RWPE2 (cell line): ENCODE results near the gene PSME4.
"Not testable (repeated sequence)": the region's sequence is repeated elsewhere in the genome, so short reads cannot be mapped to it uniquely, and the experiment has no call there.

ENCODE experiments used
- ATAC-seq: fragments of 200-7000 bp; cut with Tn5 transposase; 3 replicates; pipeline ENCODE4 v1.9.1; 2021; ENCODE audit warnings: low read depth
- DNase-seq: peaks from one replicate; pipeline ENCODE4 v3.0.0-alpha.2; 2020; ENCODE audit warnings: low spot score
- H3K27ac ChIP-seq: fragments of 450-650 bp; 2 replicates; pipeline ENCODE4 v1.5.1; 2017; ENCODE audit warnings: mild to moderate bottlenecking; ENCODE audit not compliant: poor library complexity, severe bottlenecking
- H3K27me3 ChIP-seq: fragments of 250-450 bp; sonication (Bioruptor Pico); 2 replicates; pipeline ENCODE4 v1.5.1; 2021; ENCODE audit warnings: mild to moderate bottlenecking, moderate library complexity; ENCODE audit not compliant: insufficient read depth, poor library complexity, severe bottlenecking
- H3K36me3 ChIP-seq: fragments of 250-450 bp; sonication (Bioruptor Pico); 2 replicates; pipeline ENCODE4 v1.5.1; 2020; ENCODE audit warnings: low read depth, mild to moderate bottlenecking, moderate library complexity
- H3K4me1 ChIP-seq: fragments of 250-450 bp; sonication (Bioruptor Pico); 2 replicates; pipeline ENCODE4 v1.5.1; 2021; ENCODE audit warnings: mild to moderate bottlenecking, moderate library complexity; ENCODE audit not compliant: insufficient read depth, poor library complexity, severe bottlenecking
- H3K4me3 ChIP-seq: fragments of 250-450 bp; sonication (Bioruptor Pico); 2 replicates; pipeline ENCODE4 v1.5.1; 2021; ENCODE audit warnings: mild to moderate bottlenecking, moderate library complexity; ENCODE audit not compliant: severe bottlenecking
- H3K9me3 ChIP-seq: fragments of 250-450 bp; sonication (Bioruptor Pico); 2 replicates; pipeline ENCODE4 v1.5.1; 2021; ENCODE audit warnings: mild to moderate bottlenecking, moderate library complexity; ENCODE audit not compliant: severe bottlenecking
- TF ChIP-seq, protein P1 (sequence below): fragments of 450-650 bp; IDR thresholded peaks from one replicate; pipeline ENCODE4 v1.5.1; 2017; ENCODE audit warnings: mild to moderate bottlenecking, moderate library complexity; ENCODE audit not compliant: poor library complexity, severe bottlenecking

The PSME4 gene

GRCh38 chr2:53941749-53942148, 29.0 kb downstream of the PSME4 start:
- H3K9me3 ChIP-seq, result no peaks in the 10 kb centered on the region
- TF ChIP-seq, protein P1, sequence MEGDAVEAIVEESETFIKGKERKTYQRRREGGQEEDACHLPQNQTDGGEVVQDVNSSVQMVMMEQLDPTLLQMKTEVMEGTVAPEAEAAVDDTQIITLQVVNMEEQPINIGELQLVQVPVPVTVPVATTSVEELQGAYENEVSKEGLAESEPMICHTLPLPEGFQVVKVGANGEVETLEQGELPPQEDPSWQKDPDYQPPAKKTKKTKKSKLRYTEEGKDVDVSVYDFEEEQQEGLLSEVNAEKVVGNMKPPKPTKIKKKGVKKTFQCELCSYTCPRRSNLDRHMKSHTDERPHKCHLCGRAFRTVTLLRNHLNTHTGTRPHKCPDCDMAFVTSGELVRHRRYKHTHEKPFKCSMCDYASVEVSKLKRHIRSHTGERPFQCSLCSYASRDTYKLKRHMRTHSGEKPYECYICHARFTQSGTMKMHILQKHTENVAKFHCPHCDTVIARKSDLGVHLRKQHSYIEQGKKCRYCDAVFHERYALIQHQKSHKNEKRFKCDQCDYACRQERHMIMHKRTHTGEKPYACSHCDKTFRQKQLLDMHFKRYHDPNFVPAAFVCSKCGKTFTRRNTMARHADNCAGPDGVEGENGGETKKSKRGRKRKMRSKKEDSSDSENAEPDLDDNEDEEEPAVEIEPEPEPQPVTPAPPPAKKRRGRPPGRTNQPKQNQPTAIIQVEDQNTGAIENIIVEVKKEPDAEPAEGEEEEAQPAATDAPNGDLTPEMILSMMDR, result no peak
- ATAC-seq, result no peak
- H3K4me3 ChIP-seq, result no peak overlapping the region
- no peak overlapping the region for H3K27ac ChIP-seq
- DNase-seq, result no peak
- no peaks in the 10 kb centered on the region for H3K27me3 ChIP-seq
- H3K4me1 ChIP-seq, result no peaks in the 10 kb centered on the region
- H3K36me3 ChIP-seq, result peaks cover 86% of the 10 kb centered on the region

DNA sequence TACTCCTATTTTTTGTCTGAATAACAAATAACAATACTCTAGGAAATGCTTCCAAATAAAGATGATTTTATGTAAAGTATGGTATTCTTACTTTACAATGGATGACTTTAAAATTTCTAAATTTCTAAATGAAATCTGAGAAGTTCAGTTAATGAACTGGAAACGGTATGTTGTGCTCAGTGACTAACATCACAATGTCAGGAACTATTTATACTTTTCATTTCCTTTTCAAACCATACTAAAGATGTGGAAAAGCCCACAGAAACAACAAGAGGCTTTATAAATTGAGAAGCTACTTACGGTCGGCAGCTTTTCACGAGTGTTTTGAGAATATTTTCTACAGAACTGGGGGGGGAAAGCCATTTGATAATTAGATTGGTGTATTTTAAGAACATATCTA, 31.1 kb downstream of the PSME4 start:
- DNase-seq (no peak), ATAC-seq (no peak)
- Histone ChIP-seq H3K36me3 (peaks cover 84% of the 10 kb centered on the region), H3K27me3 (no peaks in the 10 kb centered on the region), H3K9me3 (no peaks in the 10 kb centered on the region), H3K27ac (no peak overlapping the region), H3K4me3 (no peak overlapping the region), H3K4me1 (no peaks in the 10 kb centered on the region)
- TF ChIP-seq, protein P1, result no peak

GRCh38 chr2:53938904-53939303, 31.9 kb downstream of the PSME4 start:
- Histone ChIP-seq H3K9me3 (no peaks in the 10 kb centered on the region), H3K4me3 (no peak overlapping the region), H3K27ac (no peak overlapping the region), H3K27me3 (no peaks in the 10 kb centered on the region), H3K4me1 (no peaks in the 10 kb centered on the region), H3K36me3 (peaks cover 84% of the 10 kb centered on the region)
- TF ChIP-seq, protein P1, result no peak
- ATAC-seq (no peak), DNase-seq (no peak)

GRCh38 chr2:53933329-53933728, 37.5 kb downstream of the PSME4 start:
- Histone ChIP-seq H3K27ac (no peak overlapping the region), H3K36me3 (peaks cover 88% of the 10 kb centered on the region), H3K27me3 (no peaks in the 10 kb centered on the region), H3K4me1 (no peaks in the 10 kb centered on the region), H3K4me3 (no peak overlapping the region), H3K9me3 (no peaks in the 10 kb centered on the region)
- ATAC-seq (no peak), DNase-seq (no peak)
- TF ChIP-seq, protein P1, result no peak

GRCh38 chr2:53926321-53926720, 44.5 kb downstream of the PSME4 start:
- not testable (repeated sequence) for H3K27ac ChIP-seq, H3K4me1 ChIP-seq, DNase-seq, H3K4me3 ChIP-seq, ATAC-seq, H3K9me3 ChIP-seq, H3K27me3 ChIP-seq
- peaks cover 89% of the 10 kb centered on the region for H3K36me3 ChIP-seq
